BJ (cell line): ENCODE data around the gene F8. TPM values are rescaled to one million over a fixed set of nuclear protein-coding genes. Genes with fewer than 3 reads are reported as not detected.
A peak's percentile ranks its signal among the peaks of the same experiment; 100 is the strongest.

Experiments
- CTCF ChIA-PET: fragments of 350-600 bp; formaldehyde crosslinking; extraction: SDS; loops from one replicate; lab custom pipeline; 2021; ENCODE audit warnings: antibody characterized with exemption, inconsistent platforms; lab: Yijun Ruan, JAX
- POLR2A ChIA-PET: fragments of 300-600 bp; sonication (Branson Sonifier 250); formaldehyde crosslinking; extraction: SDS; loops from one replicate; lab custom pipeline; 2021; ENCODE audit warnings: antibody characterized with exemption; lab: Charles Lee
- DNase-seq: peaks from one replicate; pipeline ENCODE4 v3.0.0-alpha.2; 2011; ENCODE audit warnings: low read depth
- H3K27me3 ChIP-seq: 2 replicates; pipeline ENCODE4 v1.6.0; 2011; ENCODE audit warnings: low read length; ENCODE audit not compliant: control insufficient read depth, insufficient read depth
- H3K36me3 ChIP-seq: 2 replicates; pipeline ENCODE4 v1.5.1; 2011; ENCODE audit warnings: low read length; ENCODE audit not compliant: control insufficient read depth, insufficient read depth
- H3K4me3 ChIP-seq: 2 replicates; pipeline ENCODE4 v1.5.1; 2011; ENCODE audit warnings: low read depth, mild to moderate bottlenecking, control low read depth, low read length
- CTCF ChIP-seq: IDR thresholded peaks from 2 replicates; pipeline ENCODE4 v1.5.1; 2011; ENCODE audit warnings: low read depth, mild to moderate bottlenecking, control low read depth, inconsistent platforms, low read length, moderate library complexity; ENCODE audit not compliant: insufficient read depth
- polyA plus RNA-seq: library from polyadenylated mRNA; depleted of rRNA; stranded (reverse); fragments of >200 nt; gene quantifications from 2 replicates; pipeline ENCODE4 v1.2.3, GENCODE V29; 2011

The F8 gene
- polyA plus RNA-seq, 1 experiment, result 2.7 TPM

- Histone ChIP-seq H3K27me3 (no peaks in the 10 kb centered on the region), H3K4me3 (peak overlapping the region; percentile 53), H3K36me3 (no peaks in the 10 kb centered on the region)
- no peak for TF ChIP-seq CTCF
- ChIA-PET CTCF (no interaction called here), POLR2A (no interaction called here)
- no peak for DNase-seq
Observed at GRCh38 chrX:155069414-155069813, 46.9 kb upstream of the F8 start.

GRCh38 chrX:155068165-155068564 lies 45.6 kb upstream of the F8 start:
- DNase-seq, result no peak
- no peaks in the 10 kb centered on the region for H3K36me3 ChIP-seq
- POLR2A ChIA-PET, result no interaction called here
- H3K4me3 ChIP-seq, result no peak overlapping the region
- CTCF ChIA-PET, result no interaction called here
- TF ChIP-seq CTCF, result no peak
- no peaks in the 10 kb centered on the region for H3K27me3 ChIP-seq

- no peak for DNase-seq
- no peaks in the 10 kb centered on the region for H3K27me3 ChIP-seq
- no peaks in the 10 kb centered on the region; the same call in none of the 2 replicates for H3K36me3 ChIP-seq
- TF ChIP-seq CTCF, result no peak
- ChIA-PET CTCF (interaction anchor here (1.2 to 1.8 kb wide), 3 partner anchors 8 to 22 kb away, joined by 3 to 6 read pairs (median 5); no protein-coding TSS in a partner anchor), POLR2A (no interaction called here)
- H3K4me3 ChIP-seq, result no peak overlapping the region
Observed at GRCh38 chrX:155065035-155065734, 42.7 kb upstream of the F8 start.

GRCh38 chrX:155061760-155062159 lies 39.2 kb upstream of the F8 start:
- POLR2A ChIA-PET, result no interaction called here
- DNase-seq, result no peak
- Histone ChIP-seq H3K27me3 (no peaks in the 10 kb centered on the region), H3K36me3 (no peaks in the 10 kb centered on the region; the same call in none of the 2 replicates), H3K4me3 (no peak overlapping the region)
- CTCF ChIA-PET, result interaction anchor here (0.6 to 1.7 kb wide), 3 partner anchors 10 to 57 kb away, joined by 3 to 4 read pairs (median 3); no protein-coding TSS in a partner anchor
- no peak for TF ChIP-seq CTCF

GRCh38 chrX:155056877-155057792 lies 34.6 kb upstream of the F8 start:
- TF ChIP-seq CTCF, result peak; percentile 69
- DNase-seq, result no peak
- ChIA-PET CTCF (interaction anchor here (0.8 to 1.6 kb wide), 5 partner anchors 8 to 40 kb away, joined by 4 to 7 read pairs (median 6); no protein-coding TSS in a partner anchor), POLR2A (no interaction called here)
- Histone ChIP-seq H3K27me3 (no peaks in the 10 kb centered on the region), H3K4me3 (no peak overlapping the region), H3K36me3 (no peaks in the 10 kb centered on the region; the same call in none of the 2 replicates)
